Osteocyte (in vitro differentiated cells): Measurements from ENCODE around the gene MBIP. TPM values are rescaled to one million over a fixed set of nuclear protein-coding genes. Genes with fewer than 3 reads are reported as not detected.

Experiments used
- DNase-seq: peaks from one replicate; pipeline ENCODE4 v3.0.0; 2021; ENCODE audit warnings: mixed read lengths; ENCODE audit not compliant: unreplicated experiment; ENCODE audit errors: extremely low spot score
- H3K27ac Mint-ChIP-seq: one replicate; pipeline ENCODE4 v1.8.0; 2021; ENCODE audit warnings: mild to moderate bottlenecking, mixed read lengths; ENCODE audit not compliant: unreplicated experiment
- H3K27me3 Mint-ChIP-seq: one replicate; pipeline ENCODE4 v1.8.0; 2021; ENCODE audit warnings: mixed read lengths; ENCODE audit not compliant: unreplicated experiment
- H3K36me3 Mint-ChIP-seq: one replicate; pipeline ENCODE4 v1.8.0; 2021; ENCODE audit warnings: mixed read lengths; ENCODE audit not compliant: unreplicated experiment
- H3K4me1 Mint-ChIP-seq: one replicate; pipeline ENCODE4 v1.8.0; 2021; ENCODE audit warnings: mixed read lengths; ENCODE audit not compliant: unreplicated experiment
- H3K4me3 Mint-ChIP-seq: one replicate; pipeline ENCODE4 v1.8.0; 2021; ENCODE audit warnings: mild to moderate bottlenecking, moderate library complexity, mixed read lengths; ENCODE audit not compliant: unreplicated experiment
- H3K9me3 Mint-ChIP-seq: one replicate; pipeline ENCODE4 v1.8.0; 2021; ENCODE audit warnings: mixed read lengths; ENCODE audit not compliant: unreplicated experiment
- total RNA-seq: library from RNA; stranded (reverse); gene quantifications from 2 replicates; pipeline ENCODE4 v1.2.1, GENCODE V29; 2021
- TF ChIP-seq, protein P1 (sequence below): fragments of 200-600 bp; sonication (generic); IDR thresholded peaks from 2 replicates; pipeline ENCODE4 v1.5.0; 2021; ENCODE audit warnings: antibody characterized with exemption, mild to moderate bottlenecking, moderate library complexity

The MBIP gene
- total RNA-seq, 1 donor from 2014 or later: 26.2 TPM

GRCh38 chr14:36281309-36281708 is 39.1 kb downstream of the MBIP start:
- H3K4me3 Mint-ChIP-seq: no peak overlapping the region
- no peaks in the 10 kb centered on the region for H3K4me1 Mint-ChIP-seq
- H3K36me3 Mint-ChIP-seq: no peaks in the 10 kb centered on the region
- H3K9me3 Mint-ChIP-seq: no peaks in the 10 kb centered on the region
- TF ChIP-seq, protein P1, sequence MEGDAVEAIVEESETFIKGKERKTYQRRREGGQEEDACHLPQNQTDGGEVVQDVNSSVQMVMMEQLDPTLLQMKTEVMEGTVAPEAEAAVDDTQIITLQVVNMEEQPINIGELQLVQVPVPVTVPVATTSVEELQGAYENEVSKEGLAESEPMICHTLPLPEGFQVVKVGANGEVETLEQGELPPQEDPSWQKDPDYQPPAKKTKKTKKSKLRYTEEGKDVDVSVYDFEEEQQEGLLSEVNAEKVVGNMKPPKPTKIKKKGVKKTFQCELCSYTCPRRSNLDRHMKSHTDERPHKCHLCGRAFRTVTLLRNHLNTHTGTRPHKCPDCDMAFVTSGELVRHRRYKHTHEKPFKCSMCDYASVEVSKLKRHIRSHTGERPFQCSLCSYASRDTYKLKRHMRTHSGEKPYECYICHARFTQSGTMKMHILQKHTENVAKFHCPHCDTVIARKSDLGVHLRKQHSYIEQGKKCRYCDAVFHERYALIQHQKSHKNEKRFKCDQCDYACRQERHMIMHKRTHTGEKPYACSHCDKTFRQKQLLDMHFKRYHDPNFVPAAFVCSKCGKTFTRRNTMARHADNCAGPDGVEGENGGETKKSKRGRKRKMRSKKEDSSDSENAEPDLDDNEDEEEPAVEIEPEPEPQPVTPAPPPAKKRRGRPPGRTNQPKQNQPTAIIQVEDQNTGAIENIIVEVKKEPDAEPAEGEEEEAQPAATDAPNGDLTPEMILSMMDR: no peak
- DNase-seq: no peak
- H3K27ac Mint-ChIP-seq: no peak overlapping the region
- H3K27me3 Mint-ChIP-seq: peaks cover 42% of the 10 kb centered on the region

GRCh38 chr14:36279306-36280190 is 40.9 kb downstream of the MBIP start:
- DNase-seq: no peak
- H3K27ac Mint-ChIP-seq: no peak overlapping the region
- H3K27me3 Mint-ChIP-seq: peaks cover 43% of the 10 kb centered on the region
- no peaks in the 10 kb centered on the region for H3K36me3 Mint-ChIP-seq
- no peaks in the 10 kb centered on the region for H3K4me1 Mint-ChIP-seq
- TF ChIP-seq, protein P1: no peak
- H3K4me3 Mint-ChIP-seq: no peak overlapping the region
- no peaks in the 10 kb centered on the region for H3K9me3 Mint-ChIP-seq

- DNase-seq: no peak
- Mint-ChIP-seq H3K36me3 (no peaks in the 10 kb centered on the region), H3K9me3 (no peaks in the 10 kb centered on the region), H3K27ac (no peak overlapping the region), H3K4me3 (no peak overlapping the region), H3K27me3 (peaks cover 68% of the 10 kb centered on the region), H3K4me1 (peaks cover 7% of the 10 kb centered on the region)
- TF ChIP-seq, protein P1: no peak
These were observed 44.7 kb downstream of the MBIP start for GRCh38 chr14:36275741-36276140.

- H3K36me3 Mint-ChIP-seq: no peaks in the 10 kb centered on the region
- no peak overlapping the region for H3K27ac Mint-ChIP-seq
- TF ChIP-seq, protein P1: no peak
- H3K27me3 Mint-ChIP-seq: peaks cover 79% of the 10 kb centered on the region
- peaks cover 7% of the 10 kb centered on the region for H3K4me1 Mint-ChIP-seq
- DNase-seq: no peak
- no peaks in the 10 kb centered on the region for H3K9me3 Mint-ChIP-seq
- peak overlapping the region; percentile 46 for H3K4me3 Mint-ChIP-seq
These were observed 48.2 kb downstream of the MBIP start for GRCh38 chr14:36271939-36272907.
